GM18909 (cell line): ENCODE data around the gene OR4Q2.
"Not testable (repeated sequence)": the region's sequence is repeated elsewhere in the genome, so short reads cannot be mapped to it uniquely, and the experiment has no call there.

Experiments
- ATAC-seq: cut with Tn5 transposase; IDR thresholded peaks from one replicate; pipeline ENCODE4 v1.9.1; 2021; ENCODE audit warnings: mild to moderate bottlenecking; ENCODE audit not compliant: unreplicated experiment, poor library complexity

Gene OR4Q2

GRCh38 chr14:20001863-20002262 is at the start of gene OR4Q2:
Gene OR4Q2 (plus strand): TSS chr14:20002163.
- ATAC-seq: no peak

- ATAC-seq: not testable (repeated sequence)
Observed at GRCh38 chr14:19969735-19970134, 32.2 kb upstream of the OR4Q2 start.

GRCh38 chr14:19974844-19975243 is 27.1 kb upstream of the OR4Q2 start:
- ATAC-seq: no peak

- ATAC-seq: no peak
Observed at GRCh38 chr14:19975291-19975690, 26.7 kb upstream of the OR4Q2 start, which contains the start of gene OR4K15. Gene OR4K15 (plus strand): TSS chr14:19975591. CDS start chr14:19975591, 0 bp downstream.

GRCh38 chr14:19993438-19993837 is 8.5 kb upstream of the OR4Q2 start:
- ATAC-seq: no peak

- no peak for ATAC-seq
Observed at GRCh38 chr14:20002319-20002718, 356 bp downstream of the OR4Q2 start.

GRCh38 chr14:20008156-20008555 is 6.2 kb downstream of the OR4Q2 start:
- ATAC-seq: no peak

- ATAC-seq: no peak
Observed at GRCh38 chr14:20019257-20019865, 17.4 kb downstream of the OR4Q2 start, which contains the start of gene OR4K14. Gene OR4K14 (minus strand): TSS chr14:20019307. CDS start chr14:20015193, 4,114 bp downstream.

- no peak for ATAC-seq
Observed at GRCh38 chr14:20031058-20031457, 29.1 kb downstream of the OR4Q2 start.

GRCh38 chr14:20035449-20035848 is 33.5 kb downstream of the OR4Q2 start:
- ATAC-seq: no peak

- ATAC-seq: no peak
Observed at GRCh38 chr14:20035938-20036337, 34.0 kb downstream of the OR4Q2 start, which contains the start of gene OR4K13. Gene OR4K13 (minus strand): TSS chr14:20036038. CDS start chr14:20034758, 1,280 bp downstream.

- ATAC-seq: no peak
Observed at GRCh38 chr14:20044243-20044642, 42.3 kb downstream of the OR4Q2 start.

- no peak for ATAC-seq
Observed at GRCh38 chr14:20048202-20048601, 46.2 kb downstream of the OR4Q2 start.
